ENCODE data around the gene EXOC6. TPM values are rescaled to one million over a fixed set of nuclear protein-coding genes. Genes with fewer than 3 reads are reported as not detected.
A peak's percentile ranks its signal among the peaks of the same experiment; 100 is the strongest.

Gene EXOC6
- total RNA-seq, 6 experiments from 2014 or later: 5.5 to 15.6 (median 9.9) TPM

DNA sequence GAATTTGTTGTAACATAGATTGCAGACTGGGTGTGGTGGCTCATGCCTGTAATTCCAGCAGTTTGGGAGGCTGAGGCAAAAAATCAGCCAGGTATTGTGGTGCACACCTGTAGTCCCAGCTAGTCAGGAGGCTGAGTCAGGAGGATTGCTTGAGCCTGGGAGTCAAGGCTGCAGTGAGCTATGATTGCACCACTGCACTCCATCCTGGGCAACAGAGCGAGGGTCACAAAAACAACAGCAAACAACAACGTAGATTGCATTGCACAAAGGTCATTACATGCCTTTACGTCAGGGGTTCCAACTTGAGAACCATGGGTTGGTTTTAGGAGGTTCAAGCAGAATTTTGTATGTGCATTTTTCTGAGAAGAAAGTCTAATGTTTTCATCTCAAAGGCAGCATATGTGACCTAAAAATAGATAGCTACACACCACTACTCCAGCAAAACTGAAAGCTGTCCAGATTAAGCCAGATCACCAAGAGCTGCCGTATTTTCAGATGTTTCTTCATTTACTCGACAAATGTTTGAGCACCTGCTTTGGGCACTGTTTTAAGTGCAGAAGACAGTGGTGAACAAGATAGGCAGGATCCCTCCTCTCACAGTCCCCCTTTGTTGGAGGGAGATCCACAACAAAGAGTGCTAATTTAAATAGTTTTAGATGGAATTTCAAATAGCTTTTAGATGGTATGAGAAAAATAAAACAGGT is 183.9 kb downstream of the EXOC6 start:
- WGBS (ENCODE audit: insufficient coverage, low coverage, low lambda C conversion rate, missing lambda C conversion rate): 22% methylated on average over 5 of the region's 5 CpGs
- no peaks in the 10 kb centered on the region for H3K36me3 ChIP-seq
- TF ChIP-seq POLR2A (IDR thresholded peaks at IDR 0.05): no peak
- TF ChIP-seq CTCF (IDR thresholded peaks at IDR 0.05): no peak
- peaks cover 0 to 26% (median 8%) of the 10 kb centered on the region in 4 donors for H3K4me1 ChIP-seq
- H3K4me3 ChIP-seq: peak overlapping the region in 1 of 3 donors; percentile 3
- no peaks in the 10 kb centered on the region for H3K9me3 ChIP-seq
- H3K27me3 ChIP-seq: no peaks in the 10 kb centered on the region
- ATAC-seq (peak; percentile 49 to 85 (median 64)), DNase-seq (peak in 1 of 3 donors; percentile 52)
- H3K27ac ChIP-seq: peak overlapping the region in 2 of 3 donors; percentile 58 to 76
- intact Hi-C loops (cut with DNase I): no loop called here

GRCh38 chr10:93032809-93033137 is 184.5 kb downstream of the EXOC6 start:
- H3K9me3 ChIP-seq: no peaks in the 10 kb centered on the region
- intact Hi-C loops (cut with DNase I): no loop called here
- H3K27ac ChIP-seq: peak overlapping the region in 2 of 3 donors; percentile 58 to 76
- DNase-seq: no peak
- H3K27me3 ChIP-seq: no peaks in the 10 kb centered on the region
- TF ChIP-seq CTCF (IDR thresholded peaks at IDR 0.05): no peak
- no peak for TF ChIP-seq POLR2A (IDR thresholded peaks at IDR 0.05)
- 27% methylated on average over 1 of the region's 1 CpG for WGBS (ENCODE audit: insufficient coverage, low coverage, low lambda C conversion rate, missing lambda C conversion rate)
- H3K36me3 ChIP-seq: no peaks in the 10 kb centered on the region
- peak; percentile 86 to 94 (median 92) for ATAC-seq
- peaks cover 0 to 26% (median 8%) of the 10 kb centered on the region in 4 donors for H3K4me1 ChIP-seq
- H3K4me3 ChIP-seq: no peak overlapping the region

DNA sequence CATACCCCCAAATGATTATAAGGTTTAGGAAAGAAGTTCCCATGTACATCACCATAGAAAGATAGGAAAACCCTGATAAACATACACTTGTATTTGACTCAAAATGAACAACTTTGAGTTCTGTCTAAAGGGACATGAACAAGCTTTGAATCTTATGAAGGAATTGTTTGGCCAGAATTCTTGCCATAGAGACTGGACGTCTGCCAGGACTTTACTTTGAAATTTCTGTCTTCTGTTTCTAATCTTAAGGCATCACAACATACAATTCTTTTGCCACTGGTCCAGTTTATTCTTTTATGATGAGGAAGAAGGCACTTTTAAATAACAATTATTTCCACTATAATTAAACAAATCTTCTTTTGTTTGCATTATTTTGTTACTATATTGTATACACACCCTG is 186.1 kb downstream of the EXOC6 start:
- ATAC-seq (no peak), DNase-seq (no peak)
- no peaks in the 10 kb centered on the region for H3K9me3 ChIP-seq
- H3K27me3 ChIP-seq: no peaks in the 10 kb centered on the region
- no peaks in the 10 kb centered on the region for H3K36me3 ChIP-seq
- intact Hi-C loops (cut with DNase I): no loop called here
- H3K27ac ChIP-seq: no peak overlapping the region
- TF ChIP-seq CTCF (IDR thresholded peaks at IDR 0.05) (no peak), POLR2A (IDR thresholded peaks at IDR 0.05) (no peak)
- 40% methylated on average over 1 of the region's 1 CpG for WGBS (ENCODE audit: insufficient coverage, low coverage, low lambda C conversion rate, missing lambda C conversion rate)
- peaks cover 0 to 26% (median 8%) of the 10 kb centered on the region in 4 donors for H3K4me1 ChIP-seq
- no peak overlapping the region for H3K4me3 ChIP-seq

- no peaks in the 10 kb centered on the region for H3K27me3 ChIP-seq
- no peak overlapping the region for H3K4me3 ChIP-seq
- ATAC-seq: no peak
- TF ChIP-seq CTCF (IDR thresholded peaks at IDR 0.05) (no peak), POLR2A (IDR thresholded peaks at IDR 0.05) (no peak)
- no peak overlapping the region for H3K27ac ChIP-seq
- H3K9me3 ChIP-seq: no peaks in the 10 kb centered on the region
- H3K36me3 ChIP-seq: no peaks in the 10 kb centered on the region
- 88% methylated on average over 1 of the region's 1 CpG for WGBS (ENCODE audit: insufficient coverage, low coverage, low lambda C conversion rate, missing lambda C conversion rate)
- DNase-seq: no peak
- intact Hi-C loops (cut with DNase I): no loop called here
- H3K4me1 ChIP-seq: peaks cover 0 to 4% (median 0%) of the 10 kb centered on the region in 4 donors
Measured at GRCh38 chr10:93039110-93039509, 190.8 kb downstream of the EXOC6 start.
